ENCODE measurements around the gene ORC6.

Gene ORC6

GRCh38 chr16:46721885-46722284 lies 32.4 kb downstream of the ORC6 start:
- no peaks in the 10 kb centered on the region for H3K9me3 ChIP-seq (replicated peaks; ENCODE audit: low read length)
- no peaks in the 10 kb centered on the region for H3K36me3 ChIP-seq (ENCODE audit: insufficient read depth, low read length)
- H3K9ac ChIP-seq (ENCODE audit: low read depth, low read length) = no peak overlapping the region
- no peaks in the 10 kb centered on the region for H3K27me3 ChIP-seq (ENCODE audit: control insufficient read depth, insufficient read depth, low read length)
- H3K4me1 ChIP-seq (ENCODE audit: control insufficient read depth, insufficient read depth, low read length) = no peaks in the 10 kb centered on the region
- H3K4me3 ChIP-seq (ENCODE audit: low read length) = no peak overlapping the region
- no peak overlapping the region for H3K4me2 ChIP-seq (ENCODE audit: low read length)

- Histone ChIP-seq H3K4me2 (ENCODE audit: low read length) (no peak overlapping the region), H3K9me3 (replicated peaks; ENCODE audit: low read length) (no peaks in the 10 kb centered on the region), H3K4me3 (ENCODE audit: low read length) (no peak overlapping the region), H3K27me3 (ENCODE audit: control insufficient read depth, insufficient read depth, low read length) (peaks cover 6% of the 10 kb centered on the region), H3K4me1 (ENCODE audit: control insufficient read depth, insufficient read depth, low read length) (no peaks in the 10 kb centered on the region), H3K9ac (ENCODE audit: low read depth, low read length) (no peak overlapping the region), H3K36me3 (ENCODE audit: insufficient read depth, low read length) (no peaks in the 10 kb centered on the region)
These were observed 37.7 kb downstream of the ORC6 start for GRCh38 chr16:46727184-46727583.

GRCh38 chr16:46727630-46728029 lies 38.2 kb downstream of the ORC6 start:
- Histone ChIP-seq H3K9me3 (replicated peaks; ENCODE audit: low read length) (no peaks in the 10 kb centered on the region), H3K4me1 (ENCODE audit: control insufficient read depth, insufficient read depth, low read length) (no peaks in the 10 kb centered on the region), H3K9ac (ENCODE audit: low read depth, low read length) (no peak overlapping the region), H3K4me3 (ENCODE audit: low read length) (no peak overlapping the region), H3K27me3 (ENCODE audit: control insufficient read depth, insufficient read depth, low read length) (peaks cover 6% of the 10 kb centered on the region), H3K4me2 (ENCODE audit: low read length) (no peak overlapping the region), H3K36me3 (ENCODE audit: insufficient read depth, low read length) (no peaks in the 10 kb centered on the region)

GRCh38 chr16:46728806-46729205 lies 39.3 kb downstream of the ORC6 start:
- Histone ChIP-seq H3K9ac (ENCODE audit: low read depth, low read length) (no peak overlapping the region), H3K9me3 (replicated peaks; ENCODE audit: low read length) (no peaks in the 10 kb centered on the region), H3K36me3 (ENCODE audit: insufficient read depth, low read length) (no peaks in the 10 kb centered on the region), H3K27me3 (ENCODE audit: control insufficient read depth, insufficient read depth, low read length) (peaks cover 10% of the 10 kb centered on the region), H3K4me3 (ENCODE audit: low read length) (no peak overlapping the region), H3K4me1 (ENCODE audit: control insufficient read depth, insufficient read depth, low read length) (no peaks in the 10 kb centered on the region), H3K4me2 (ENCODE audit: low read length) (no peak overlapping the region)

GRCh38 chr16:46729326-46729995 lies 40.0 kb downstream of the ORC6 start:
- Histone ChIP-seq H3K9me3 (replicated peaks; ENCODE audit: low read length) (no peaks in the 10 kb centered on the region), H3K4me1 (ENCODE audit: control insufficient read depth, insufficient read depth, low read length) (no peaks in the 10 kb centered on the region), H3K27me3 (ENCODE audit: control insufficient read depth, insufficient read depth, low read length) (peaks cover 16% of the 10 kb centered on the region), H3K9ac (ENCODE audit: low read depth, low read length) (no peak overlapping the region), H3K4me3 (ENCODE audit: low read length) (no peak overlapping the region), H3K36me3 (ENCODE audit: insufficient read depth, low read length) (no peaks in the 10 kb centered on the region), H3K4me2 (ENCODE audit: low read length) (no peak overlapping the region)

- H3K27me3 ChIP-seq (ENCODE audit: control insufficient read depth, insufficient read depth, low read length) = peaks cover 16% of the 10 kb centered on the region
- no peak overlapping the region for H3K9ac ChIP-seq (ENCODE audit: low read depth, low read length)
- no peaks in the 10 kb centered on the region for H3K9me3 ChIP-seq (replicated peaks; ENCODE audit: low read length)
- no peaks in the 10 kb centered on the region for H3K4me1 ChIP-seq (ENCODE audit: control insufficient read depth, insufficient read depth, low read length)
- no peaks in the 10 kb centered on the region for H3K36me3 ChIP-seq (ENCODE audit: insufficient read depth, low read length)
- H3K4me2 ChIP-seq (ENCODE audit: low read length) = no peak overlapping the region
- no peak overlapping the region for H3K4me3 ChIP-seq (ENCODE audit: low read length)
These were observed 40.7 kb downstream of the ORC6 start for GRCh38 chr16:46730126-46730525.

GRCh38 chr16:46730801-46731690 lies 41.6 kb downstream of the ORC6 start:
- H3K9ac ChIP-seq (ENCODE audit: low read depth, low read length) = no peak overlapping the region
- no peaks in the 10 kb centered on the region for H3K9me3 ChIP-seq (replicated peaks; ENCODE audit: low read length)
- H3K27me3 ChIP-seq (ENCODE audit: control insufficient read depth, insufficient read depth, low read length) = peaks cover 16% of the 10 kb centered on the region
- no peak overlapping the region for H3K4me2 ChIP-seq (ENCODE audit: low read length)
- no peaks in the 10 kb centered on the region for H3K4me1 ChIP-seq (ENCODE audit: control insufficient read depth, insufficient read depth, low read length)
- H3K36me3 ChIP-seq (ENCODE audit: insufficient read depth, low read length) = no peaks in the 10 kb centered on the region
- H3K4me3 ChIP-seq (ENCODE audit: low read length) = no peak overlapping the region

GRCh38 chr16:46731691-46732555 lies 42.5 kb downstream of the ORC6 start:
- Histone ChIP-seq H3K9ac (ENCODE audit: low read depth, low read length) (no peak overlapping the region), H3K27me3 (ENCODE audit: control insufficient read depth, insufficient read depth, low read length) (peaks cover 16% of the 10 kb centered on the region), H3K9me3 (replicated peaks; ENCODE audit: low read length) (no peaks in the 10 kb centered on the region), H3K36me3 (ENCODE audit: insufficient read depth, low read length) (no peaks in the 10 kb centered on the region), H3K4me1 (ENCODE audit: control insufficient read depth, insufficient read depth, low read length) (no peaks in the 10 kb centered on the region), H3K4me3 (ENCODE audit: low read length) (no peak overlapping the region), H3K4me2 (ENCODE audit: low read length) (no peak overlapping the region)

GRCh38 chr16:46732561-46732960 lies 43.1 kb downstream of the ORC6 start:
- H3K9ac ChIP-seq (ENCODE audit: low read depth, low read length) = no peak overlapping the region
- H3K4me3 ChIP-seq (ENCODE audit: low read length) = no peak overlapping the region
- no peaks in the 10 kb centered on the region for H3K36me3 ChIP-seq (ENCODE audit: insufficient read depth, low read length)
- H3K9me3 ChIP-seq (replicated peaks; ENCODE audit: low read length) = no peaks in the 10 kb centered on the region
- no peak overlapping the region for H3K4me2 ChIP-seq (ENCODE audit: low read length)
- H3K27me3 ChIP-seq (ENCODE audit: control insufficient read depth, insufficient read depth, low read length) = peaks cover 16% of the 10 kb centered on the region
- no peaks in the 10 kb centered on the region for H3K4me1 ChIP-seq (ENCODE audit: control insufficient read depth, insufficient read depth, low read length)

- Histone ChIP-seq H3K9ac (ENCODE audit: low read depth, low read length) (no peak overlapping the region), H3K9me3 (replicated peaks; ENCODE audit: low read length) (no peaks in the 10 kb centered on the region), H3K4me2 (ENCODE audit: low read length) (no peak overlapping the region), H3K36me3 (ENCODE audit: insufficient read depth, low read length) (no peaks in the 10 kb centered on the region), H3K4me1 (ENCODE audit: control insufficient read depth, insufficient read depth, low read length) (no peaks in the 10 kb centered on the region), H3K4me3 (ENCODE audit: low read length) (no peak overlapping the region), H3K27me3 (ENCODE audit: control insufficient read depth, insufficient read depth, low read length) (peaks cover 16% of the 10 kb centered on the region)
These were observed 43.9 kb downstream of the ORC6 start for GRCh38 chr16:46733319-46733830.

GRCh38 chr16:46736695-46737094 lies 47.2 kb downstream of the ORC6 start:
- Histone ChIP-seq H3K4me1 (ENCODE audit: control insufficient read depth, insufficient read depth, low read length) (no peaks in the 10 kb centered on the region), H3K4me3 (ENCODE audit: low read length) (no peak overlapping the region), H3K9ac (ENCODE audit: low read depth, low read length) (no peak overlapping the region), H3K9me3 (replicated peaks; ENCODE audit: low read length) (no peaks in the 10 kb centered on the region), H3K36me3 (ENCODE audit: insufficient read depth, low read length) (no peaks in the 10 kb centered on the region), H3K4me2 (ENCODE audit: low read length) (no peak overlapping the region), H3K27me3 (ENCODE audit: control insufficient read depth, insufficient read depth, low read length) (peaks cover 9% of the 10 kb centered on the region)

Measured in skeletal muscle satellite cell (primary cell).